Stimulated activated CD4-positive, alpha-beta T cell treated with anti-CD3 and anti-CD28 coated beads, Interleukin-15, amount 100 ng/mL, for 48 hours (primary cell): ENCODE measurements around the gene SLC25A21.
"Not testable (repeated sequence)": the region's sequence is repeated elsewhere in the genome, so short reads cannot be mapped to it uniquely, and the experiment has no call there.

Experiments used
- DNase-seq, 2 donors: peaks; one replicate each; pipeline ENCODE4 v3.0.0-alpha.2; 2020; ENCODE audit warnings: low read depth in 2 of 2

The SLC25A21 gene

DNA sequence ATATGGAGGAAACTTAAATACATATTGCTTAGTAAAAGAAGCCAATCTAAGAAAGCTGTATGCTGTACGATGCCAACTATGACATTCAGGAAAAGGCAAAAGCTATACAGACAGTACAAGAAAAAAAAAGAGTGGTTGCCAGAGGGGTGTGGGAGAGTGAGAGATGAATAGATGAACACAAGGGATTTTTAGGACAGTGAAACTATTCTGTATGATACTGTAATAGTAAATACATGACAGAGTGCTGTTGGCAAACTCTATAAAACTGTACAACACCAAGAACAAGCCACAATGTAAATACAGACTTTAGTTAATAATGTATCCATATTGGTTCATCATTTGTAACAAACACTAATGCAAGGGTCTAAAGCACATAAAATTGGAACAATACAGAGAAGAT lies 14.5 kb upstream of the SLC25A21 start:
- DNase-seq = no peak

DNA sequence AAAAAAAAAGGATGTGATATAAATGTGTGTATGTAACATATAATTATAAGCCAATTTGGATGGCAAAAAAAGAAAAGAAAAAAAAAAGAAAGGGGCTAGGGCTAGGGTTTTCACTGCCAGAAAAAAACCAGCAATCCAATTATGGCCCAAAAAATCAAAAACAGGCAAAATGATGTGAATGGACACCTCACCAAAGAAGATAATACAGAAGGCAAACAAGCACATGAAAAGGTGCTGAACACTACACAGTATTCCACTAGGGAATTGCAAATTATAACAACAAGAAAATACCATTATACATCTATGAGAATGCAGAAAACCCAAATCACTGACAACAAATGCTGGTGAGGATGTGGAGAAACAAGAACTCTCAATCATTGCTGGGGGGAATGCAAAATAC lies 13.3 kb upstream of the SLC25A21 start:
- DNase-seq = no peak

DNA sequence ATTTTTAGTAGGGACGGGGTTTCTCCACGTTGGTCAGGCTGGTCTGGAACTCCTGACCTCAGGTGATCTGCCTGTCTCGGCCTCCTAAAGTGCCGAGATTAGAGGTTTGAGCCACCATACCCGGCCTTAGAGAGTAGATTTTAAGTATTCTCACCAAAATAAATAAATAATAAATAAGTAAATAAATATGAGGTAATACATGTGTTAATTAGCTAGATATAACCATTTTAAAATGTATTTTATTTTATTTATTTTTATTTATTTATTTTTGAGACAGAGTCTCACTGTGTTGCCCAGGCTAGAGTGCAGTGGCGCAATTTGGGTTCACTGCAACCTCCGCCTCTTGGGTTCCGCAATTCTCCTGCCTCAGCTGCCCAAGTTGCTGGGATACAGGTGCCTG lies 12.1 kb upstream of the SLC25A21 start:
- DNase-seq = not testable (repeated sequence)

DNA sequence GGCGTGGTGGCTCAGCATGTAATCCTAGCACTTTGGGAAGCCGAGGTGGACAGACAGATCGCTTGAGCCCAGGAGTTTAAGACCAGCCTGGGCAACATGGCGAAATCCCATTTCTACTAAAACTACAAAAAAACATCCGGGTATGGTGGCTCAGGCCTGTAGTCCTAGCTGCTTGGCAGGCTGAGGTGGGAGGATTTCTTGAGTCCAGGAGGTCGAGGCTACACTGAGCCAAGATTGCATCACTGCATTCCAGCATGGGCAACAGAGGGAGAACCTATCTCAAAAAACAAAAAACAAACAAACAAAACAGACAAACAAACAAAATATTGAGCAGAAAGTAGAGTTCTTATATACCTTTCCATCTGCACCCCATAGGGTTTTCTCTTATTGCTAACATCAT lies 9.0 kb upstream of the SLC25A21 start:
- no peak for DNase-seq

GRCh38 chr14:37180886-37181285 lies 8.5 kb upstream of the SLC25A21 start:
- DNase-seq = not testable (repeated sequence)

- DNase-seq = no peak
These were observed 7.6 kb upstream of the SLC25A21 start for GRCh38 chr14:37179896-37180502.

- no peak for DNase-seq
These were observed 669 bp upstream of the SLC25A21 start for GRCh38 chr14:37172936-37173614.

DNA sequence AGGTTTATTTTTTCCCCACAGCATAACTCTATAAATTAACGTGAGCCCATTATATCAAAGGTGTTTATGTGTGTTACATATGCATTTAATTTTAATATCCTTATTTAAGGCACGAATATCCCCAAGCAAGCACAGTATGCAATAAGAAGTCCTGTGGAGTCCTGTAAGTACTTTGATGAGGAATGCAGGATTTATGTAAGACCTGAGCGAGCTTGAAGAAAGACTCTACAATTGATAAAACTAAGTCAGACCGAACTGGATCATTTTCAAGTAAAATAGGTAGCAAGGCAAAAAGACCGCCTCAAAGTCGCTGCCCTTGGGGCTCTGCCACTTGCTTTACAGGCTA lies 755 bp downstream of the SLC25A21 start:
- DNase-seq = no peak

DNA sequence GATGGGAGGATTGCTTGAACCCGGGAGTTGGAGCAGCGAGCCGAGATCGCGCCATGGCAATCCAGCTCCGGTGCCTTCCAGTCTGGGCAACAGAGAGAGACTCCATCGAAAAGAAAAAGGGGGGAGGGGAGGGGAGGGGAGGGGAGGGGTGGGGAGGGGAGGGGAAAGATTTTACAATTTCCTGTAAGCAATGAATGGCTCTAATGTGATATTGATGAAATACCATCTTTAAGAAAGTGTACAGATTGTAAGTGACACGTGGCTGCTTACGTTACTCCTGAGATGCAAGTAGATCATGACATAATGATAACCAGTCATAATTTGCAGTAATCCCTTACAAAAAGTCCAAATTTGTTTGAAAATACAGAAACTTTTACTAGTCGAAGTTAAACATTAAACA lies 1.4 kb downstream of the SLC25A21 start:
- no peak for DNase-seq

- DNase-seq = no peak
These were observed 2.2 kb downstream of the SLC25A21 start for GRCh38 chr14:37170237-37170636.

DNA sequence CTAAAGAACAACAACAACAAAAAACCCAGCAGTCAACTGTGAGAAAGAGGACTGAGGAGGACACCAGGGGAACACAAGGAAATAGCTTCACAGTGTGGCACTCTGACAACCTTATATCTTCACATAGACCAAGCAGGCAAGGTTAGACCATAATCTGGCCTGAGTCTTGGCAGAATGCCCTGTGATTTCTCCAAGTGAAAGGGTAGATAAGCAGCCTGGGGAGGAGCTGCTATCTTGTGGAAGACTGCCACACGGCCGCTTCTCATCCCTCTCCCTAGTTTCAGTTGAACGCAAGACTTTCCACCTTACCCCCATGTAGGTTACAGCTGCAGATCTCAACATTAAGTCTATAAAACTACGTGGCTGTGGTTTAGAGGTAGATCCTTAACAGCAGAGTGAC lies 3.7 kb downstream of the SLC25A21 start:
- no peak for DNase-seq

- no peak for DNase-seq
These were observed 5.0 kb downstream of the SLC25A21 start for GRCh38 chr14:37167151-37168047.

- DNase-seq = no peak
These were observed 6.6 kb downstream of the SLC25A21 start for GRCh38 chr14:37165794-37166193.

GRCh38 chr14:37162307-37162706 lies 10.1 kb downstream of the SLC25A21 start:
- DNase-seq = not testable (repeated sequence)

- DNase-seq = no peak
These were observed 14.4 kb downstream of the SLC25A21 start for GRCh38 chr14:37157987-37158386.

DNA sequence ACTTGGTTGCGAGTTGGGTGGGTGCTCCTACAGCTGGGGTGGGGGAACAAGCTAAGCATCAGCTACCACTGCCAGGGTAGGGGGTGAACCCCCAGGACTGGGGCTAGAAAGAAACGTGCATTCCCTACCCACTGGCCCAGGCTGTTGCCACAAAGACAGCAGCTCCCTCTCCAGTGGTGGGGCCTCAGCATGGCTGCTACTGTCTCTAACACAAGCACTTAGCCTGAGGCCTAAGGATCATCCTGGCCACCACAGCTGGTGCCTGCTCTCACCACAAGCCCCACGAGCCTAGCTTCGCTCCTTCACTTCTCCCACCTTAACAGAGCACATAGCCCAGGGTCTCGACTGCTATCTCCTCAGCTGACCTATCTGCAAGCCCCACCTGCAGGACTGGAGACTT lies 18.9 kb downstream of the SLC25A21 start:
- no peak for DNase-seq

DNA sequence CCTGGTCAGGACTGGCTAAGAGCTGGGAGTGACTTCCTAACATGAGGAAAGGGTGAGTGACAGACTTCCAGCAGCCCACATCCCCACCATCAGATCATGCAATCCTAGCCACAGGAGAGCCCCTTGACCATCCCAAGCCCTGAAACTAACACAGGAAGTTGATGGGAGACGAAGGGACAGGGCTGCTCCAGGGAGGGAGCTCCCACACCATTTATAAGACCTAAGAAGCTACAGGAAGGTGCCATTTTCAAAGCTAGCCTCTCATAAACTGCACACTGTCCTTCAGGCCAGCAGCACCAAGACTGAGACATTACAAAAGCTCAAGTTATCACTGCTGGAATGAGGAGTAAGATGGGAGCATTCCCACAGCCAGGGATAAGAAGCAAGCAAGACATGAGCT lies 19.4 kb downstream of the SLC25A21 start:
- DNase-seq = no peak

- DNase-seq = no peak
These were observed 22.0 kb downstream of the SLC25A21 start for GRCh38 chr14:37150414-37150813.

GRCh38 chr14:37147310-37147880 lies 25.0 kb downstream of the SLC25A21 start:
- no peak for DNase-seq

DNA sequence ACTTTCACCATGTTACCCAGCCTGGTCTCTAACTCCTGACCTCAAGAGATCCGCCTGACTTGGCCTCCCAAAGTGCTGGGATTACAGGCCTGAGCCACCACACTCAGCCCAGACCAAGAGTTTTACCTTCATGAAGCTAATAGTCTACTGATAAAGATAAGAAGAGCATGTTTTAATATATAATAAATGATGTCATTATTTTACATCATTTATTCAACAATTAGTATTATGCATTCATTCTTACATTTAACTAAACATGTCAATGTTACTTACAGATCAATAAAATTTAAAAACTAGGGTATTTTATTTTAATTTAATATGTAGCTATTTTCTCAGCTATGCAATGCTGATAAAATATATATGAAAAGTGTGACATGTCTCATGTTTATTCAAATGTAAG lies 26.0 kb downstream of the SLC25A21 start:
- not testable (repeated sequence) for DNase-seq

DNA sequence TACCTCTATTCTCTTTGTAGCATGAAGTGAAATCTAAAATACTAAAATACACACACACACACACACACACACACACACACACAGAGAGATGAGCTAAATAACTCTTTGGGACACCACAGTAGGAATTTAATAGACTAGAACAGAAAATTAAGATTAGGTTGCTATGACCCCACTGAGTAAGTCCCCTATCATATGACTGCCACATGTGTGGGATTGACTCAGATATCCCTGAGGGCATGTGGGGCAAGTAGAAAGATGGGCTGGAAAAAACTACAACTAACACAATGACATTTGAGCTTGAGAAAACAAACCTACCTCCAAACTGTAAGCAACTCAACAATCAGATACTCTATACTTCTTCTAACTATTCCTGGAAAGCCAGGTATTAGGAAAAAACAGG lies 27.0 kb downstream of the SLC25A21 start:
- no peak for DNase-seq

GRCh38 chr14:37144729-37145363 lies 27.6 kb downstream of the SLC25A21 start:
- no peak for DNase-seq
